ENCODE data around the gene ABTB2. TPM values are rescaled to one million over a fixed set of nuclear protein-coding genes. Genes with fewer than 3 reads are reported as not detected.
A peak's percentile ranks its signal among the peaks of the same experiment; 100 is the strongest.

The ABTB2 gene
- total RNA-seq, 4 donors from 2014 or later = 7.1 to 9.3 (median 7.7) TPM

- H3K27ac ChIP-seq = no peak overlapping the region
- H3K27me3 ChIP-seq = no peaks in the 10 kb centered on the region
- TF ChIP-seq POLR2A (IDR thresholded peaks at IDR 0.05) = no peak
- no peak for TF ChIP-seq EP300 (IDR thresholded peaks at IDR 0.05)
- TF ChIP-seq CTCF (IDR thresholded peaks at IDR 0.05) = no peak
- H3K4me3 ChIP-seq = no peak overlapping the region
- H3K9me3 ChIP-seq = no peaks in the 10 kb centered on the region
- H3K4me1 ChIP-seq = peaks cover 0 to 11% (median 0%) of the 10 kb centered on the region in 4 donors
- WGBS, 2 donors = 85 to 90% methylated on average over 4 of the region's 4 CpGs
- DNase-seq (ENCODE audit: low spot score in 2 of 2) = no peak
- H3K36me3 ChIP-seq = no peaks in the 10 kb centered on the region
These were observed 125.0 kb downstream of the ABTB2 start for GRCh38 chr11:34232807-34233206.

- Histone ChIP-seq H3K4me1 (peaks cover 0 to 24% (median 0%) of the 10 kb centered on the region in 4 donors), H3K27ac (no peak overlapping the region), H3K4me3 (no peak overlapping the region), H3K27me3 (no peaks in the 10 kb centered on the region), H3K36me3 (no peaks in the 10 kb centered on the region), H3K9me3 (no peaks in the 10 kb centered on the region)
- no peak for TF ChIP-seq CTCF (IDR thresholded peaks at IDR 0.05)
- no peak for TF ChIP-seq POLR2A (IDR thresholded peaks at IDR 0.05)
- no peak for TF ChIP-seq EP300 (IDR thresholded peaks at IDR 0.05)
- no peak for DNase-seq (ENCODE audit: low spot score in 2 of 2)
- WGBS, 2 donors = 86 to 90% methylated on average over 1 of the region's 1 CpG
These were observed 131.6 kb downstream of the ABTB2 start for GRCh38 chr11:34226210-34226609.

- Histone ChIP-seq H3K4me1 (peaks cover 0 to 27% (median 0%) of the 10 kb centered on the region in 4 donors), H3K36me3 (no peaks in the 10 kb centered on the region), H3K27ac (no peak overlapping the region), H3K4me3 (no peak overlapping the region), H3K27me3 (no peaks in the 10 kb centered on the region), H3K9me3 (no peaks in the 10 kb centered on the region)
- 59 to 66% methylated on average over 10 of the region's 10 CpGs for WGBS, 2 donors
- DNase-seq (ENCODE audit: low spot score in 2 of 2) = no peak
- no peak for TF ChIP-seq POLR2A (IDR thresholded peaks at IDR 0.05)
- no peak for TF ChIP-seq CTCF (IDR thresholded peaks at IDR 0.05)
- no peak for TF ChIP-seq EP300 (IDR thresholded peaks at IDR 0.05)
These were observed 132.7 kb downstream of the ABTB2 start for GRCh38 chr11:34225091-34225490.

- no peaks in the 10 kb centered on the region for H3K9me3 ChIP-seq
- WGBS, 2 donors = 87 to 88% methylated on average over 5 of the region's 5 CpGs
- H3K27me3 ChIP-seq = no peaks in the 10 kb centered on the region
- no peaks in the 10 kb centered on the region for H3K36me3 ChIP-seq
- TF ChIP-seq EP300 (IDR thresholded peaks at IDR 0.05) (no peak), POLR2A (IDR thresholded peaks at IDR 0.05) (no peak), CTCF (IDR thresholded peaks at IDR 0.05) (no peak)
- peaks cover 0 to 32% (median 0%) of the 10 kb centered on the region in 4 donors for H3K4me1 ChIP-seq
- no peak overlapping the region for H3K4me3 ChIP-seq
- DNase-seq (ENCODE audit: low spot score in 2 of 2) = no peak
- H3K27ac ChIP-seq = no peak overlapping the region
These were observed 133.3 kb downstream of the ABTB2 start for GRCh38 chr11:34224434-34224966.

GRCh38 chr11:34223907-34224306, 133.9 kb downstream of the ABTB2 start:
- no peak overlapping the region for H3K4me3 ChIP-seq
- no peaks in the 10 kb centered on the region for H3K36me3 ChIP-seq
- H3K4me1 ChIP-seq = peaks cover 0 to 32% (median 0%) of the 10 kb centered on the region in 4 donors
- DNase-seq (ENCODE audit: low spot score in 2 of 2) = no peak
- peak overlapping the region in 1 of 4 donors; percentile 60 for H3K27ac ChIP-seq
- no peaks in the 10 kb centered on the region for H3K9me3 ChIP-seq
- H3K27me3 ChIP-seq = no peaks in the 10 kb centered on the region
- no peak for TF ChIP-seq EP300 (IDR thresholded peaks at IDR 0.05)
- TF ChIP-seq CTCF (IDR thresholded peaks at IDR 0.05) = no peak
- no peak for TF ChIP-seq POLR2A (IDR thresholded peaks at IDR 0.05)
- 86 to 93% methylated on average over 2 of the region's 2 CpGs for WGBS, 2 donors

Measured in tibial nerve (tissue), 4 donors.